Suppressor macrophage treated with lipopolysaccharide for 1 hour (primary cell): ENCODE results near the gene TMEM164.

Experiments used
- DNase-seq, 3 donors: peaks; one replicate each; pipeline ENCODE4 v3.0.0-alpha.2; 2020 to 2022

The TMEM164 gene

GRCh38 chrX:110173192-110174175 lies 170.6 kb downstream of the TMEM164 start:
- no peak for DNase-seq

GRCh38 chrX:110175146-110175545 lies 172.2 kb downstream of the TMEM164 start:
- DNase-seq: peak; percentile 32 to 44 (median 32)

GRCh38 chrX:110175696-110176095 lies 172.8 kb downstream of the TMEM164 start:
- no peak for DNase-seq

GRCh38 chrX:110178179-110178865 lies 175.4 kb downstream of the TMEM164 start:
- no peak for DNase-seq

GRCh38 chrX:110180176-110180927 lies 177.4 kb downstream of the TMEM164 start:
- DNase-seq: no peak

GRCh38 chrX:110180928-110181310 lies 178.0 kb downstream of the TMEM164 start:
- no peak for DNase-seq

GRCh38 chrX:110181459-110182137 lies 178.7 kb downstream of the TMEM164 start:
- no peak for DNase-seq

GRCh38 chrX:110182362-110182761 lies 179.4 kb downstream of the TMEM164 start:
- no peak for DNase-seq

GRCh38 chrX:110182865-110183264 lies 180.0 kb downstream of the TMEM164 start:
- no peak for DNase-seq

- no peak for DNase-seq
These were observed 180.4 kb downstream of the TMEM164 start for GRCh38 chrX:110183314-110183713.

- peak; percentile 51 to 82 (median 59) for DNase-seq
These were observed 186.0 kb downstream of the TMEM164 start for GRCh38 chrX:110188701-110189558.

- DNase-seq: no peak
These were observed 189.6 kb downstream of the TMEM164 start for GRCh38 chrX:110192516-110192915.

GRCh38 chrX:110194977-110195376 lies 192.1 kb downstream of the TMEM164 start:
- DNase-seq: no peak

GRCh38 chrX:110201799-110202198 lies 198.9 kb downstream of the TMEM164 start:
- DNase-seq: no peak

- DNase-seq: no peak
These were observed 202.1 kb downstream of the TMEM164 start for GRCh38 chrX:110204986-110205385.

- DNase-seq: no peak
These were observed 205.2 kb downstream of the TMEM164 start for GRCh38 chrX:110208092-110208491.

GRCh38 chrX:110210417-110211139 lies 207.7 kb downstream of the TMEM164 start:
- no peak for DNase-seq

GRCh38 chrX:110211340-110211739 lies 208.4 kb downstream of the TMEM164 start:
- no peak for DNase-seq

- DNase-seq: no peak
These were observed 209.4 kb downstream of the TMEM164 start for GRCh38 chrX:110212299-110212698.

- DNase-seq: no peak
These were observed 210.3 kb downstream of the TMEM164 start for GRCh38 chrX:110213183-110213582.

GRCh38 chrX:110214684-110215083 lies 211.8 kb downstream of the TMEM164 start:
- no peak for DNase-seq
